Measurements from ENCODE around the gene SPTB.

GRCh38 chr14:64871344-64871743 is 8.4 kb downstream of the SPTB start:
- TF ChIP-seq ARNT (IDR thresholded peaks at IDR 0.05) = no peak
- TF ChIP-seq FOXM1 (IDR thresholded peaks at IDR 0.05; ENCODE audit: borderline replicate concordance) = no peak
- TF ChIP-seq HDGF (IDR thresholded peaks at IDR 0.05; ENCODE audit: borderline replicate concordance) = no peak
- TF ChIP-seq TARDBP (IDR thresholded peaks at IDR 0.05) = no peak
- no peak for TF ChIP-seq SP1 (IDR thresholded peaks at IDR 0.05)
- TF ChIP-seq FOXK2 (IDR thresholded peaks at IDR 0.05) = no peak
- TF ChIP-seq FOXA1 (IDR thresholded peaks at IDR 0.05) = no peak
- TF ChIP-seq ELF4 (IDR thresholded peaks at IDR 0.05) = no peak
- no peak for TF ChIP-seq LEF1 (IDR thresholded peaks at IDR 0.05; ENCODE audit: borderline replicate concordance)
